Measurements from ENCODE around the gene TEX47.

Gene TEX47

GRCh38 chr7:88758381-88759229 lies 36.9 kb downstream of the TEX47 start:
- TF ChIP-seq CTCF (IDR thresholded peaks at IDR 0.05; ENCODE audit: low read depth, low read length, missing control alignments): no peak
- H3K4me3 ChIP-seq (replicated peaks; ENCODE audit: low read depth, low read length): no peak overlapping the region
- DNase-seq (ENCODE audit: extremely low read depth, low read depth): no peak

- no peak for DNase-seq (ENCODE audit: extremely low read depth, low read depth)
- H3K4me3 ChIP-seq (replicated peaks; ENCODE audit: low read depth, low read length): no peak overlapping the region
- TF ChIP-seq CTCF (IDR thresholded peaks at IDR 0.05; ENCODE audit: low read depth, low read length, missing control alignments): no peak
Observed at GRCh38 chr7:88757371-88757770, 38.2 kb downstream of the TEX47 start.

- no peak overlapping the region for H3K4me3 ChIP-seq (replicated peaks; ENCODE audit: low read depth, low read length)
- DNase-seq (ENCODE audit: extremely low read depth, low read depth): no peak
- TF ChIP-seq CTCF (IDR thresholded peaks at IDR 0.05; ENCODE audit: low read depth, low read length, missing control alignments): no peak
Observed at GRCh38 chr7:88756802-88757201, 38.7 kb downstream of the TEX47 start.

- no peak for DNase-seq (ENCODE audit: extremely low read depth, low read depth)
- no peak for TF ChIP-seq CTCF (IDR thresholded peaks at IDR 0.05; ENCODE audit: low read depth, low read length, missing control alignments)
- no peak overlapping the region for H3K4me3 ChIP-seq (replicated peaks; ENCODE audit: low read depth, low read length)
Observed at GRCh38 chr7:88746126-88746525, 49.4 kb downstream of the TEX47 start.

Data from HFF-Myc (cell line).